GM19351 (cell line): Measurements from ENCODE around the gene GALNT12.

ENCODE experiments used
- ATAC-seq: cut with Tn5 transposase; IDR thresholded peaks from one replicate; pipeline ENCODE4 v1.9.1; 2021; ENCODE audit warnings: mild to moderate bottlenecking, moderate library complexity; ENCODE audit not compliant: unreplicated experiment

Gene GALNT12

DNA sequence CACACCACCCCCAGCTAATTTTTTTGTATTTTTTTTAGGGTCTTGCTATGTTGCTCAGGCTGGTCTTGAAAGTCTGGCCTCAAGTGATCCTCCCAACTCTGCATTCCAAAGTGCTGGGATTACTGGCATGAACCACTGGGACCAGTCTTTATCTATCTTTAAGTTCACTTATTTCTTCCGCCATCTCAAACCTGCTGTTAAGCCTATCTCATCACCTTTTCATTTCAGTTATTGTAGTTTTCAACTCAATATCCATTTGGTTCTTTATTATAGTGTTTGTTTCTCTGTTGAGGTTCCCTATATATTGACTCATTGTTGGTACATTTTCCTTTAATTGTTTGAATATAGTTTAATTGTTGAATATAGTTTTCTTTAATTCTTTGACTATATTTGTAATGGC is 48.1 kb downstream of the GALNT12 start:
- no peak for ATAC-seq

DNA sequence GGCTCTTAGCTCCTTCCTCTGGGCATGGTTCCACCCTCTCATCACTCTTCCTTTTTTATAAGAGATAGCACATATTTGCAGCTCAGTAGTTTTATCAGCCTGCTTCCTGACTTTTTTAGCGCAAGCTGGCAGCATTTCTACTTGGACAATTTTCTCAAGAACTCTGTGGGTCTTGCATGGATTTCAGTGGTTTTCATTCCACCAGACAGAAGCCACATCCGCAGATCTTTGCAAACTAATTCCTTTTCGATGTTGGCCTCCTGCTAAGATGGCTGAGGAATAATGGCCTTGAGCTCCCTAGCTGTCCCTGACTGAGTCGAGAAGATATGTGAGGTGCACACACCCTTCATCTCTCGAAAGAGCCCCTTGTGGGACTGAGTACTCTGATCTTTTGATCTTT is 49.5 kb downstream of the GALNT12 start:
- ATAC-seq, result no peak

DNA sequence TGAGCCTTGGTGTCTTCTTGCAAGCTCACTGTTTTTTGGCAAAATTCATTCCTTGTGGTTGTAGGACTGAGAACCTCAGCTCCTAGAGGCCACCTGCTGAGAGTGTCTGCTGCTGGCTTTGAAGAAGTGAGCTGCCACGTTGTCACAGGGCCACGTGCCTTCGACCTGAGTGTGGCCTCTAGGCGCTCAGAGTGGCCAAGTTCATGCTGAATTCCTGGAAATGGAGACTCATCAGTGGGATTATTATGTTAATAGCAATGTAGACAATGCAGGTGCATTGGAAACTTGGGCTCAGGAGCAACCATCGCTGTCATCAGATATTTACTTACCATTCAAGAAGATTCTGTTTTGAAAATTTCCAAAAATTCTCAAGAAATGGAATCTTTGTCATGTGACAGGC is 52.5 kb downstream of the GALNT12 start:
- ATAC-seq, result no peak

DNA sequence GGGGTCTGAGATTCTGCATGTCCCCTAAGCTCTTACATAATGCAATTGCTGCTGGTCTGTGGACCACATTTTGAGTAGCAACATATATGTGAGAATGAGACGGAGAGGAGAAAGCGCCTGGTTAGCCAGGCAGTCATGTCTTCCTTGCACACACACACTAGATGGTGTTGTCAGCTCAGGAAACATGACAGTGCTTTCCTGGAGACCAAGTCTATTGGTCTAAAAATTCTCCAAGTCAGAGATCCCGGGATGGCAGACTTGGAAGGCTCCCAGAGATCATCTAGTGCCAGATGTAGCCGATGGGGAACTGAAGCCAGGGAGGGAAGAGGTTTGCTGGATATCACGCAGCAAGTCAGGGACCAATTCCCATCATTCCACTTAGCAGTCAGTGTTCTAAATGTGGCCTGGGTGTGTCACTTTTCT is 53.4 kb downstream of the GALNT12 start:
- no peak for ATAC-seq

DNA sequence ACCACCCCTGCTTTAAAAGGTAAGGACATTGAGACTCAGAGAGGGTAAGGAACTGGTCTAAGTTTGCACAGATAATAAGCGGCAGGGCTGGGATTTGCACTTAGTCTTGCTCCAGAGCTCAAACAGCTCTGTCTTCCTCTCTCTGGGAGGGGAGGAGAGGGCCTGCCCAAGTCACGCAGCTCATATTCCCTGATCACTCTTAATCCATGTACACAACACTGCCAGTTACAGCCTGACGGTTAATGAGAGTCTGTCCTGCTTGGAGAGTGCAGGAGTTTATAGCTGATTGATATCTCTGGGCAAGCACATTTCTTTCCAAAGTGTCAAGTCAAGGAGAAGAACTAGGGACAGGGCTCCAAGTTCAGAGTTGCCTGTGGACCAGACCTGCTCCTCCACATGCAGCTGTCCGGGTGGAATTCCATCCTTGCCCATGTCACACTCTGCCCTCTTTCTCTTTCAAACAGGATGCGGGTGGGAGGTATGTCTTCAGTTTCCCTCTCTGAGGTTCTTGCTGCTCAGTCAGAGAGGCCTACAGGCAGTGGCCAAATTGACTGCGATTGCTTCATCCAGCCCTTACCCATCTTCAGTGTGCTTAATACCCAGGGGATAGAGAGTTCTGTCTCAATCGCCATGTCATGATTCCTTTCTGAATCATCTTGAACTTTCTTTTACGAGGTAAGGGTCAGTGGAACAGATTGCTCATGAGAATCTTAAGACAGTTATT is 54.5 kb downstream of the GALNT12 start:
- no peak for ATAC-seq

DNA sequence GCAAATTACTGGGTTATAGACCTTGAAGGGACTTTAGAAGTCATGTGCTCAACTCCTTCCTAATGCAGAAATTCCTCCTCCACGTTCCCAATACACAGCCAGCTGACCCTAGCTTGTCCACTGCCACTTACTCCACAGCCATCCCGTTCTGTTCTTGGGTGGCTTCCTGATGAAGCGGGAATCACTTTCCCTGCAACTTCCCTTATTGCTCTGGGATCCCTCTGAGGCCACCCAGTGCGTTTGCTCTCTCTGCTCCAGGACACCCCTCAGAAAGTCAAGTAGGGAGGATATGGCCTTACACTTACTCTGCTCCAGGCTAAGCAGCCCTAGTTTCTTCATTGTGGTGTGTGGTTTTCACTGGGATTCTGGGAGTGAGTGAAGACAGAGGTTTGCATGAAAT is 55.5 kb downstream of the GALNT12 start:
- no peak for ATAC-seq

DNA sequence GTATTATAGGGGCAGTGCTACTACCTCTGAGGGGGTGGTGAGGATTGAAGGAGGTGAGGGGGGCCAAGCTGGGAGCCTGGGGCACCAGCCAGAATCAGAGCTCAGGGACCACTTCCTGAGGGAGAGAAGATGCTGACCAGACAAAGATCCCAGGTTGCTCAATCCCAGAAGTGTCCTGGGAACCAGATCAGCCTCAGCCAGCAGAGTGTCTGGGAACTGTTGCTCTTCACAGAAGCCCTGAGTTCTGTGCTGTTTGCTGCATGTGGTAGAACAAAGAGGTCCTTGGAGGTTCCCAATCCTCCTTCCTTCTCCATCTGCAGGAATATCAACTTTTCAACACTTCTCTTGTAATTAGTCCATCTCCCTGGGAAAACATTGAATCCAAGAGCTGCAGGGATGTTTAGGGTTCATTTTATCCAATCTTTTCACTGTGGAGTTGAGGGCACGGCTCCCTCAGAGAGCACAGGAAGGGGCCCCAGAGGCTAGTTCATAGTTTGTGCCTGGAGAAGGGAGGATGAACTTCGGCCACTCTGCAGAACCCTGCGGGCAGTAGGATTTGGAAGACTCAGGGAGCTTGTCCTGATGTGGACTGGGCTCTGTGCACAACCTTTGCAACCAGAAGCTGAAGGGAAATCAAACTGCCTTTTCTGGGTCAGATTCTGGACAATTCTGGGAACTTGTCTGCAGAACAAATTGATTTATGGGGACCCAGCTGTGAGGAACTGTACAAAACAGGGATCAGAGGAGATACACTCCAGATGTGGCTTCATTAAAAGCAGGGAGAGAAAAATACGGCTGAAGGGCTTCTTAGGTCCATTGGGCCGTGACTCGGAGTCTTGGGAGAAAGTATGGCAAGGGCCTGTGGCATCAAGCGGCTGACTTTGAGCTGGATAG is 57.1 kb downstream of the GALNT12 start:
- no peak for ATAC-seq

DNA sequence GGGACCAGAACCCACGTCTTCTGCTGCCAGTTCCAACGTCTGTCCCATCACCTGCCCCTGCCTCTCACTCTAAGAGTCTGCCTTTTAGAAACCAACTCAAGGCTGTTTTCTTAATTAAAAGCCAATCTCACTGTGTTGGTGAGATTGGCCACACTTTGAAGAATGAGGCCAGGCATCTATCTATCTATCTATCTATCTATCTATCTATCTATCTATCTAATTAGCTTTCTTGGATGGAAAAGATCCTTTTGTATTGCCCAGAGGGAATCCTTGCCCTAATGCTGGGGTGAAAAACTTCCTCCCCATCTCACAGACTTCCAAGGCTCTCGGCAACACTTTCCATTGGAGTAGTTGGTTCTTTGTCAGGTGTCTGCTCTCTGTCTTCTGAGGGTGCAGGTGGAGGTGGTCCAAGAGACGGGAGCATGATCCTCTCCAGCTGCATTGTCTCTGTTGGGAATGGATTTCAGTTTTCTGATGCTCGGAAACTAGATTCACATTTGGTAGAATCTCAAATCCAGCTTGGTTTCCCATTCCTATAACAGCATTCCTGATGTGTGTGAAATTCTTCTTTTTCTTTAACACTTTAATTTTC is 57.9 kb downstream of the GALNT12 start:
- ATAC-seq, result no peak

DNA sequence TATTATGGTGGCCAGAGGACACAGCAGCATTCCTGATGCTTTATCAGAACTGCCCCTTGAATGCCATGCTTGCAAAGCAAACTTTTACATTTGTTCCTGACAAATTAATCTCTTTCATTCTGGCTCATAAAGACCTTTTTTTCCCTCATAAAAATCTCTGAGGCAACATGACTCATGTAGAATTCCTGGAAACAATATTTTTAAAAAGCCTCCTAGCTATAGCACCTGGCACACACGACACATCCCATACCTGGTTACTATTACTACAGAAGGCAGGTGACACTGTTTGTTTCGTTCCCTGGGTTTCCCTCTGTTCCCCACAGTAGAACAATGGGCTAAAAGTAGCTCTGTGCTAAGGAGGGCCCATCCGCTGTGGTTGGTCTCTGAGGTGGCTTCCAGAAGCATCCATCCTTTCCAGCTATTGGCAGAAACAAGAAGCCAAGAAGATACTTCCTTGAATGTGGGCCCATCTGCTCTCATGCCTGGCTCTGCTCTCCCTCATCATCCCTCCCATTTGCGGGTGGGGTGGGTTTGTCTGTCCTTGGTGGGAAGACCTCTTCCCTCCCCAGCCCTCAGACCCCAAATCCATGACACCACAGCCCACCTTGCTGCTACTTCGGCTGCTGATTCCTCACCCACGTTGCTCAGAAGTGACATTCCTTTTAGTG is 59.1 kb downstream of the GALNT12 start:
- ATAC-seq, result no peak

DNA sequence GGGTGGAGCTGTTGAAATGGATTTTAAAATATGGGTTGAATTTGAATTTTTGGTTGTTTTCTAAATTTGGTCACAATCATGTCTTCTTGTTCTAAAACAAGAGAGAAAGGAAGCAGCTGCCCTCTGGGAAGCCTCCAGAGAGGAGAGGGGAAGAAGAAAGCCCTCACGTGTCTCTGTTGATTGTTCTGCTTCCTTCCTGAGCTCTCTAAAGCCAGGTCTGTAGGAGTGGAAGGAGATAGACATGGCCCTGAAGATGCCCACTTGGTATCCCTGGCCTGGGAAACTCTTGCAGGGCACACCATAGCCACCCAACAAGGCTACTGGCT is 59.6 kb downstream of the GALNT12 start:
- ATAC-seq, result no peak

DNA sequence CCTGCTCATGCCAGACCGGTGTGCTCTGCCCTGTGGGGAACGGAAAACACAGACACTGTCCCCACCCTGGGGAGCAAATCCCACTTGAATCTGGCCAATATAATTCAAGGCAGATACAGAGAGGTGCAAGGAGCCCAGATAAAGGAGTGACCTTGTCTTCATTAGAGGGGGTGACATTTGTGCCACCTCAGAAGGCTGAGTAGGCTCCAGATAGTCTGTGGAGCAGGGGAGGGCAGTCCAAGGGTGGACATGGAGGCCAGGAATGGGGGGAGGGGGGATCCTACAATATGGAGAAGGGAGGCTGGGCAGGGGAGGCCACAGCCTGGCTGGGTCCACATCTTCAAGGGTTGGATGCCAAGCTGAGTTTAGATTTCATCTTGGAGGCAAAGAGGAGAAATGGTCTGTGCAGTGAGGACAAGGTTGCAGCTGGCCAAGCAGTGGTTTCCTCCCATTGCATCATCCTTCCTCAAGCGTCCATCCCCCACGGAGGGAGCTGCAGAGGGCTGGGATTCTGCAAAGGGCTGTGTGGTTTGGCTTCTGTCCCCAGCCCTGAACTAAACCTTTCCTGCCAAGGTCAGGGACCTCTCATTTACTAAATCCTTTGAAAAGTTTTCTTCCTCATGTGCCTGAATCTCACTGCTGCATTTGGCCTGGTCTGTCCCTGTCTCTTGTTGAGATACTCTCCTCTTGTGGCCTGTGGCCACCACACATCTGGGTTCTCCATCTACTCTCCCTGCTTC is 60.1 kb downstream of the GALNT12 start:
- ATAC-seq, result no peak

DNA sequence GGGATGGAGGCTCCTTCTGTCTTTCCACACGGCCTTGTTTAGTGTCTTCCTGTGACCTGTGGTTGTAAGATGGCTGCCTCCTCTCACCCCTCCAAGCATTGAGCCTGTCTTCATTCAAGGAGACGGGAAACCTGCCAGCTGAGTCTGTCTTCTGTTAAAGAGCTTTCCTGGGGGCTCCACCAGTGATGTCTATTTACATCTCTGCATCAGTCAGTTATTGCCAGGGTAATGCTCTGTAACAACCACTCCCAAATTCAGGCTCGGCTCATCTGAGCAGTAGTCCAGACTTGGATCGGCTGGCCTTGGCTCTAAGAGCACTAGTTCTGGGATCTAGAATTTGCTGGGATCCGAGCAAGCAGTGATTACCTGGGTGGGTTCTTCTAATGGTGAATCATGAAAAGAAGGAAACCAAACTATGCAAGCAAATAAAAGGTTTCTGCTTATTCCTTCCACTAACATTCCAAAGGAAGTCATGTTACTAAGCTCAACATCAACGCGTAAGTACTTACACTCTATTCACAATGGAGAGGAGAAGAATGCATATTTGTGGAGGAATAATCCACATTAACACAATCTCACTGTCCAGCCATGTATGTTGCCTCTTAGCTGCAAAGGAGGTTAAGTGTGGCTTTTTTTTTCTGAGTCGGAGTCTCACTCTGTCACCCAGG is 61.7 kb downstream of the GALNT12 start:
- no peak for ATAC-seq

DNA sequence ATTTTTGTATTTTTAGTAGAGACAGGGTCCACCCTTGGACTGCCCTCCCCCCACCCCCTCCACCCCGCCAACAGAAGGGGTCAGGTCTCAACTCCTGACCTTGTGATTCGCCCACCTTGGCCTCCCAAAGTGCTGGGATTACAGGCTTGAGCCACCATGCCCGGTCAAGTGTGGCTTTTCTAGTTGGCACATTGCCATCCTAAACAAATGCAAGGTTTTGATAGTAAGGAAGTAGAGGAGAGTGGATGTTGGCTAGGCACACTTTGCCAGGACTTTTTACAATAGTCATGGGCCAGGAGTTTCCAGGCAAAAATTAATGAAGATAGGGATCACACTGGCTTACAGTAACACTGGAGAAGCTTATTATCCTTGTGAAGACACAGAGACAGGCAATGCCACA is 62.4 kb downstream of the GALNT12 start:
- ATAC-seq, result no peak

DNA sequence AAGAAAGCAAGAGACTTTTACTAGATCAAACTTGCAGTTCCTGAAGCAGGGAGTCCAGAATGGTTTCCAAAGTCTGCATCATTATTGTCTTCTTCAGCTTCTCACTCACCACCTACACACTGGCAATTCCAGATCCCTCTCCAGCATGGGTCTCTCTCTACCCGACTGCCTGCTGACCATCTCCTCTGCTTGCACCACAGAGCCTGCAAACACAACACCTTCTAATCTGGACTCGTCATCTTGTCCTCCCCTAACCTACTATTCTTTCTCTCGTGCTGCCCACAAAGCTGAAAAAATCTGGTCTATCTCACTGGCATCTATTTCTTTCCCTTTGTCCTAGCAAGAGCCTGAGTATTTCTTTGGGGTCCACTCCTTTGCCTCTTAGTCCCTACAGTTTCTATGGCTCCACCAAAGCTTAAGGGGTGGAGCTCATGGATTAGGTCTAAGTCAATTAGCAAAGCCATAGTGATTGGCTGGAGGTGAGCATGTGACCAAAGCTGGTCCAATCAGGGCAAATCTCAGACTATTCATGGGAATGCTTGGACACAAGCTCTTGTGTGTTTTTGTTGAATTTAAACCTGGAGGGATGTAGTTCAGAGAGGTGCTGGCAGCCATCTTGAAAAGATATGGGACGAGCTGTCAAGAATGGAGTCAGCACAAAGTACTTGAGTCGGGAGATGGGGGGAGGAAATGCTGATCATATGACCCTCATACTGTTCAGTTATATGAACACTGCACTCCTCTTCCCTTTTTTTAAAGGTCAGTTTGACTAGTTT is 63.5 kb downstream of the GALNT12 start:
- no peak for ATAC-seq

DNA sequence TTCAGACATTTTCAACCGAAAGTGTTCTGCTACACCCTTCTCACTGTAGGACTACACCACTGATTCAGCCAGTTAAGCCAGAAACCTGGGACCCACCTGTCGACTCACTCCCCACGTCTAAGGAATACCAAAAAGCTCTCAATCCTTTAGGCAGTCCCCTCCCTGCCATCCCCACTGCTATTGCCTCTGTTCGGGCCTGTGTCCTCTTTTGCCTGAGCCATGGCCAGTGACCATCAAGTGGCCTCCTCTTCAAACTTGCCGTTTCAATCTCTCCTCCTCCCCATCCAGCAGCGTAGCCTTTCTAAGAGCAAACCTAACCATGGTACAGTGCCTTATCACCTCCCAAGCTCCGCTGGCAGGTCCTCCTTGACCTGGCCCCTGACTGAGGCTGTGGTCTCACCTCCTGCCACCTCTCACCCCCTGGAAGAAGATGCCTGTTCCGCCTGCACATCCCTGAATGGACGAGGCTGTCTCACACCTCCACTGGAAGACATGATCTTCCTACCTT is 64.1 kb downstream of the GALNT12 start:
- no peak for ATAC-seq

DNA sequence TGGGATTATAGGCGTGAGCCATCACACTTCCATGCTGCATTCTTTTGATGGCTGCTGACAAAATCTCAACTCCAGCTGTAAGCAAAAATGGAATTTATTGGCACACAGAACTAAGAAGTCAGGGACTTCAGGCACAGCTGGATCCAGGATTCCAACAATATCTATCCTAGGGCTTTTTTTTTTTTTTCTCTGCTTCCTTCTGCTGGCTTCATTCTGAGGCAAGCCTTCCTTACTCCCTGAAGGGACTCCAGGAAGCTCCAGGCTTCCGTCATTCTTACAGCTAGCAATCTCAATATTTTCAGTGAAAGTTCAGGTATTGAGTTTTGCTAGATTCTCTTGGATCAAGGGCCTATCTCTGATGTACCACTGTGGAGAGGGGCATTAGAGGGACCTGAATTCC is 66.1 kb downstream of the GALNT12 start:
- no peak for ATAC-seq

DNA sequence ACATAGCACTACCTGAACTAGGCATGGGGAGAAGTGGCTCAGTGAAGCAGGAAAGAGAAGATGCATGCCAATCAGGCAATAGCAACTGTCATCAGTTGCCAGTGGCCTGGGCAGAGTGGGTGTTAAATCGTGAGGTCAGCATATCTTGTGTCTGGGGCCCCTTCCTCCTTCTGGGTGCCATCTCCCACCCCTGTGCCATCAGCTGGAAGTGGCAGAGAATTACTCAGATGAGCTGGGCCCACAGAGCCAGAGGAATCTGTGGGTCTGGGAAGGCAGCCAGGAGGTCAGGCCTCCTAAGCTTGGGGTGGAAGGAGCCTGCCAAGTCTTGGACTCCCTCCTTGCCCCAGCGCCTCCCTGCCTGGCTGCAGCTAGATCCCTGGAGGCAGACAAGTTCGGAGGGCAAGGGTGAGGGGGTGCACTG is 66.5 kb downstream of the GALNT12 start:
- no peak for ATAC-seq

DNA sequence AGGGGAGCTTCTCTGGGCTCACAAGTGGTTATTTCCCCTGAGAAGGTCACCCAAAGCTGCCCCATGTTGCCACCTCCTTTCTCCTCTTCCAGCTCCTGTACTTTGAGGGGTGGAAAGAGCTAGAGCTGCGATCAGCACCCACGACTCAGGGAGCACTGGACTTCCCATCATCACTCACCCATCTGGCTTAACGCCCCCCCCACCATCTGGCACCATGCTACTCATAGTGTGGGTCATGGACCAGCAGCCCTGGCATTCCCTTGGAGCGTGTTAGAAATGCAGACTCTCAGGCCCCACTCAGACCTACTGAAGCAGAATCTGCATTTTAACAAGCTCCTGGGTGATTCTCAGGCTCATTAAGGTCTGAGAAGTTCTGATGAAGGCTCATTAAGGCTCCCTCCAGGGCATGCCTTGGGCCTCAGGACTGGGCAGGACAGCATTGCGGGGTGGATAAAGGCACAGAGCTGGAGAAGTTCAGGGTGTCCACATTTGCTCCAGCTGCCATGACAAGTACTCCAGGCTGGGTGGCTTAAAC is 67.3 kb downstream of the GALNT12 start:
- no peak for ATAC-seq

DNA sequence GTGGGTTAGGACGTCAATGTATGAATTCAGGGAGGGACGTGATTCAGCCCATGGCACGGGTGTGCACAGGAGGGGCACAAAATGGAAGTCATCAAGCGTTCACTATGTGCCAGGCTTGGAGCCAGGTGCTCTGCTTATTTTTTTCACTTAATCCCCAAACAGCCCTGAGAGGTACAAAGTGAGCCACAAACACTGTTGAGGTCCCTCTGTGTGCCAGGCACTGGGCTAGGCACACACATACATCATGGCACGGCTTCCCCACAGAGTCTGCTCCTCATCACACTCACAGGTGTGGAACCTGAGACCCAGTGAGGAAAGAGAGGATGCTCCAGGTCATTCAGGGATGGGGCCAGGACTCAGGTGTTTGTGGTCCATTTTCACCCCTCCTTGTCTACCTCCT is 68.1 kb downstream of the GALNT12 start:
- ATAC-seq, result no peak
